PC-9 (cell line): ENCODE measurements around the gene THOC6.

Experiments used
- EZH2 ChIP-seq: fragments of 200-600 bp; sonication (generic); IDR thresholded peaks from 2 replicates; pipeline ENCODE4 v1.8.0; 2017; ENCODE audit warnings: antibody characterized with exemption, low read depth
- TF ChIP-seq, protein P1 (sequence below): fragments of 200-600 bp; sonication (generic); conservative IDR thresholded peaks from 2 replicates; pipeline ENCODE4 v1.6.1; 2017; ENCODE audit warnings: mixed run types, antibody characterized with exemption, mild to moderate bottlenecking, moderate library complexity

- TF ChIP-seq, protein P1, sequence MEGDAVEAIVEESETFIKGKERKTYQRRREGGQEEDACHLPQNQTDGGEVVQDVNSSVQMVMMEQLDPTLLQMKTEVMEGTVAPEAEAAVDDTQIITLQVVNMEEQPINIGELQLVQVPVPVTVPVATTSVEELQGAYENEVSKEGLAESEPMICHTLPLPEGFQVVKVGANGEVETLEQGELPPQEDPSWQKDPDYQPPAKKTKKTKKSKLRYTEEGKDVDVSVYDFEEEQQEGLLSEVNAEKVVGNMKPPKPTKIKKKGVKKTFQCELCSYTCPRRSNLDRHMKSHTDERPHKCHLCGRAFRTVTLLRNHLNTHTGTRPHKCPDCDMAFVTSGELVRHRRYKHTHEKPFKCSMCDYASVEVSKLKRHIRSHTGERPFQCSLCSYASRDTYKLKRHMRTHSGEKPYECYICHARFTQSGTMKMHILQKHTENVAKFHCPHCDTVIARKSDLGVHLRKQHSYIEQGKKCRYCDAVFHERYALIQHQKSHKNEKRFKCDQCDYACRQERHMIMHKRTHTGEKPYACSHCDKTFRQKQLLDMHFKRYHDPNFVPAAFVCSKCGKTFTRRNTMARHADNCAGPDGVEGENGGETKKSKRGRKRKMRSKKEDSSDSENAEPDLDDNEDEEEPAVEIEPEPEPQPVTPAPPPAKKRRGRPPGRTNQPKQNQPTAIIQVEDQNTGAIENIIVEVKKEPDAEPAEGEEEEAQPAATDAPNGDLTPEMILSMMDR: no peak
- TF ChIP-seq EZH2: no peak
Measured at GRCh38 chr16:3007059-3007956, 16.5 kb upstream of the THOC6 start.
